ENCODE results near the gene ZNF385D. TPM values are rescaled to one million over a fixed set of nuclear protein-coding genes. Genes with fewer than 3 reads are reported as not detected.

ZNF385D gene
- total RNA-seq, 1 donor from 2014 or later, result 13.5 TPM

DNA sequence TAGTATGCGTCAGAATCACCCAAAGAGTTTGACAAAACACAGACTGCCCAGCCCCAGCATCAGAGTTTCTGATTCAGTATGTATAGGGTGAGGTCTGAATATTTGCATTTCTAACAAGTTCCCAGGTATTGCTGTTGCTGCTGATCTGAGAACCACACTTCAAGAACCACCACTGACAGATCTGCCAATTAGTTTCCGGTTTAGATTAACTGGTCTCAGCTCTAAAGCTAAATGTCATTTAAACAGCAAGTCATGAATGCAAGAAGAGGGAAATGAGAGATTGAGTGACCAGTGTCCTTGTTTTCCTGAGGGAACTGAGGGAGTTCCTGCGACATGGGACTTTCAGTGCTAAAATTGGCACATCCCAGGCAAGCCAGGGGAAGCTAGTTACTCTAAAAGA lies 305.0 kb downstream of the ZNF385D start:
- Histone ChIP-seq H3K9me3 (no peaks in the 10 kb centered on the region), H3K36me3 (no peaks in the 10 kb centered on the region), H3K27me3 (no peaks in the 10 kb centered on the region), H3K4me1 (no peaks in the 10 kb centered on the region), H3K4me3 (no peak overlapping the region), H3K27ac (no peak overlapping the region)
- TF ChIP-seq POLR2AphosphoS5 (IDR thresholded peaks at IDR 0.05; ENCODE audit: insufficient read depth in 1 of 2, low read depth in 1 of 2) (no peak), POLR2A (IDR thresholded peaks at IDR 0.05) (no peak)
- TF ChIP-seq, protein P1, sequence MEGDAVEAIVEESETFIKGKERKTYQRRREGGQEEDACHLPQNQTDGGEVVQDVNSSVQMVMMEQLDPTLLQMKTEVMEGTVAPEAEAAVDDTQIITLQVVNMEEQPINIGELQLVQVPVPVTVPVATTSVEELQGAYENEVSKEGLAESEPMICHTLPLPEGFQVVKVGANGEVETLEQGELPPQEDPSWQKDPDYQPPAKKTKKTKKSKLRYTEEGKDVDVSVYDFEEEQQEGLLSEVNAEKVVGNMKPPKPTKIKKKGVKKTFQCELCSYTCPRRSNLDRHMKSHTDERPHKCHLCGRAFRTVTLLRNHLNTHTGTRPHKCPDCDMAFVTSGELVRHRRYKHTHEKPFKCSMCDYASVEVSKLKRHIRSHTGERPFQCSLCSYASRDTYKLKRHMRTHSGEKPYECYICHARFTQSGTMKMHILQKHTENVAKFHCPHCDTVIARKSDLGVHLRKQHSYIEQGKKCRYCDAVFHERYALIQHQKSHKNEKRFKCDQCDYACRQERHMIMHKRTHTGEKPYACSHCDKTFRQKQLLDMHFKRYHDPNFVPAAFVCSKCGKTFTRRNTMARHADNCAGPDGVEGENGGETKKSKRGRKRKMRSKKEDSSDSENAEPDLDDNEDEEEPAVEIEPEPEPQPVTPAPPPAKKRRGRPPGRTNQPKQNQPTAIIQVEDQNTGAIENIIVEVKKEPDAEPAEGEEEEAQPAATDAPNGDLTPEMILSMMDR (IDR thresholded peaks at IDR 0.05), result no peak
- intact Hi-C loops (cut with DNase I), result no loop called here
- no peak for DNase-seq (ENCODE audit: extremely low spot score in 2 of 2)

DNA sequence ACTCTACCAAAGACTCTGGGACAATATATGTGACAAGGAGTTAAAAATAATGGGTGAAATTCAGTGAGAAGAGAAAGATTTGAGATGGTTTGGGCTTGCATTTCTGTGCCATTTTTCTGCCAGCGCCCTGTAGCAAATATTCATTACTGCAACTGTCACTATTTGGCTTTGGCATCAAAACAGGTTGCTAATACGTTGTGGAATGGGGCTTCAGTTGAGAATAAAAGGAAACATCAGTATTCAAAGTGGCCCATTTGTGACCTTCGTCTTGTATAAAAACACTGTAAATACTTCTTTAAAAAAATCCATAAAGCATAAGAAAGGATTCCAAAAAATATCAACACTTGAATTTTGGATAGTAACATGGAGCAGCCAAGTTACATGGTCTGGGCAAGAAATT lies 309.2 kb downstream of the ZNF385D start:
- Histone ChIP-seq H3K27me3 (no peaks in the 10 kb centered on the region), H3K27ac (no peak overlapping the region), H3K4me3 (no peak overlapping the region), H3K4me1 (no peaks in the 10 kb centered on the region), H3K9me3 (no peaks in the 10 kb centered on the region), H3K36me3 (no peaks in the 10 kb centered on the region)
- intact Hi-C loops (cut with DNase I), result no loop called here
- DNase-seq (ENCODE audit: extremely low spot score in 2 of 2), result no peak
- TF ChIP-seq POLR2AphosphoS5 (IDR thresholded peaks at IDR 0.05; ENCODE audit: insufficient read depth in 1 of 2, low read depth in 1 of 2), result no peak
- no peak for TF ChIP-seq POLR2A (IDR thresholded peaks at IDR 0.05)
- TF ChIP-seq, protein P1 (IDR thresholded peaks at IDR 0.05), result no peak

DNA sequence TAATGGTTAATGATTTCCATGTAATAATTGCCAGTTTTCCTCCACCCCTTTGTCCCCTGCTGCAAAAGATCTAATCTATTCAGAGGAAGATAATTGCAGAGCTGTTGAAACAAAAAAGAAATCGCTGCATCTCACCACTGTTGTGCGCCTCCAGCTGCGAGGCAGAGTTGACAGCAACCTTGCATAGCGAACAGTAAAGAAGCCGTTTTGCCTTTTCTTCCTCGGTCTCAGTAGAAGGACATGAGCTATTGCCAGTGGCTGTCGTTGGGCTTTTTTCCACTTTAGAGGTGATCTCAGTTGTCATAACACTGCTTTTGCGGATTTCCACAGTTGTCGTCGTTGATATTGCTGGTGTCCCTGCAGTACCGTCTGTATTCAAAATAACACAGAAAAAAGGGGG lies 314.2 kb downstream of the ZNF385D start:
- no peaks in the 10 kb centered on the region for H3K9me3 ChIP-seq
- H3K27ac ChIP-seq, result no peak overlapping the region
- no peaks in the 10 kb centered on the region for H3K27me3 ChIP-seq
- no peaks in the 10 kb centered on the region for H3K36me3 ChIP-seq
- H3K4me3 ChIP-seq, result no peak overlapping the region
- no peak for DNase-seq (ENCODE audit: extremely low spot score in 2 of 2)
- no peaks in the 10 kb centered on the region for H3K4me1 ChIP-seq
- TF ChIP-seq POLR2A (IDR thresholded peaks at IDR 0.05) (no peak), POLR2AphosphoS5 (IDR thresholded peaks at IDR 0.05; ENCODE audit: insufficient read depth in 1 of 2, low read depth in 1 of 2) (no peak)
- TF ChIP-seq, protein P1 (IDR thresholded peaks at IDR 0.05), result no peak
- intact Hi-C loops (cut with DNase I), result no loop called here

DNA sequence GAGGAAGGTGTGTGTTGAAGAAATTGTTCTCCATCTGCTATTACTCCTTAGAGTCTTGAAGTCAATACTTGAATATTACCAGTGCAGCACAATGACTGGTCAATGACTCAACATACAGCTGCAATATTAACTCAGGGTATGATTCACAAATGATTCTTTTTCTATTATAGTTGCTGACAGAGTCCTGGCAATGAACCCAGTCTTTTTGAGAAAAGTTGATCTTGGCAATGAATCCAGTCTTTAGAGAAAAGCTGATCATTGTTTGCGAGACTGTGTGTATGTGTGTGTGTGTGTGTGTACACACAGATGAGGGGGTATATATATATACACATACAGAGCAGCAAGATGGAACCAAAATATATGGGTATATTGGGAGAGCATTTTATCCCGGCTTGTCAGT lies 315.1 kb downstream of the ZNF385D start:
- intact Hi-C loops (cut with DNase I), result no loop called here
- TF ChIP-seq, protein P1 (IDR thresholded peaks at IDR 0.05), result no peak
- TF ChIP-seq POLR2AphosphoS5 (IDR thresholded peaks at IDR 0.05; ENCODE audit: insufficient read depth in 1 of 2, low read depth in 1 of 2) (peak in 1 of 2 donors; percentile 38), POLR2A (IDR thresholded peaks at IDR 0.05) (no peak)
- no peak for DNase-seq (ENCODE audit: extremely low spot score in 2 of 2)
- Histone ChIP-seq H3K36me3 (no peaks in the 10 kb centered on the region), H3K27ac (no peak overlapping the region), H3K27me3 (no peaks in the 10 kb centered on the region), H3K4me1 (no peaks in the 10 kb centered on the region), H3K9me3 (no peaks in the 10 kb centered on the region), H3K4me3 (no peak overlapping the region)

DNA sequence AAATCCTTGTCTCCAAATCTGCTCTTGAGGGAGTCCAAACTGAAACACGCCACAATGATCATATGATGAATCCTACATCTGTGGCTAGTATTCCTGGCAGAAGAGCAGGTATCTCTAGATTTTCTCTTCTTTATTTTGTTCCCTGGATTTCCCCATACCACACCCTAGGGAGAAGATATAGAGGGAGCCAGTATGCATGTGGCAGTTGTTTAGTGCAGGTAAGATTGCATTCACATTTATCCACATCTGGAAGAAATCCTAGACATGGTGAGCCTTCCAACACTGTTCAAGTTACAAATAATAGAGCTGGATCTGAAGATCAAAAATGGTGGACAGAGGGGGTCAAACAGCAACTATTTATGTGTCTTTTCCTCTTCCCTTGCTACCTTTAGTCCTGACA lies 316.7 kb downstream of the ZNF385D start:
- H3K4me3 ChIP-seq, result no peak overlapping the region
- no peak overlapping the region for H3K27ac ChIP-seq
- no peaks in the 10 kb centered on the region for H3K9me3 ChIP-seq
- intact Hi-C loops (cut with DNase I), result no loop called here
- no peaks in the 10 kb centered on the region for H3K36me3 ChIP-seq
- H3K27me3 ChIP-seq, result no peaks in the 10 kb centered on the region
- TF ChIP-seq POLR2A (IDR thresholded peaks at IDR 0.05) (no peak), POLR2AphosphoS5 (IDR thresholded peaks at IDR 0.05; ENCODE audit: insufficient read depth in 1 of 2, low read depth in 1 of 2) (no peak)
- TF ChIP-seq, protein P1 (IDR thresholded peaks at IDR 0.05), result no peak
- DNase-seq (ENCODE audit: extremely low spot score in 2 of 2), result no peak
- no peaks in the 10 kb centered on the region for H3K4me1 ChIP-seq
